Measurements from ENCODE around the gene B4GALNT3. TPM values are rescaled to one million over a fixed set of nuclear protein-coding genes. Genes with fewer than 3 reads are reported as not detected.

The B4GALNT3 gene
- total RNA-seq, 1 experiment from 2014 or later: 2.3 TPM

- Histone ChIP-seq H3K27ac (ENCODE audit: low read length) (no peak overlapping the region), H3K4me1 (ENCODE audit: control insufficient read depth, insufficient read depth, low read length) (peaks cover 2% of the 10 kb centered on the region; the same call in 1 of the 2 replicates), H3K4me3 (ENCODE audit: low read depth in 2 of 2, low read length in 2 of 2) (no peak overlapping the region), H3K27me3 (ENCODE audit: control insufficient read depth, insufficient read depth, low read length) (no peaks in the 10 kb centered on the region), H3K9me3 (ENCODE audit: control insufficient read depth, insufficient read depth, low read depth, low read length) (no peaks in the 10 kb centered on the region), H3K36me3 (ENCODE audit: control insufficient read depth, insufficient read depth, low read length) (no peaks in the 10 kb centered on the region)
- POLR2A ChIA-PET: no interaction called here
- BruUV-seq (replicated peaks): no TSS peak
- CTCF ChIA-PET: no interaction called here
- DNase-seq (ENCODE audit: low read depth, low spot score): no peak
- intact Hi-C loops (cut with micrococcal nuclease; ENCODE audit: unreplicated experiment): no loop called here
- in situ Hi-C loops (cut with HindIII; ENCODE audit: low pct_unique_long_range_greater_than_20kb, low sequenced_read_pairs): no loop called here
- ATAC-seq: no peak
- no peak for TF ChIP-seq POLR2AphosphoS5 (IDR thresholded peaks at IDR 0.05; ENCODE audit: low read depth, low read length)
- TF ChIP-seq SIN3A (IDR thresholded peaks at IDR 0.05; ENCODE audit: borderline replicate concordance, insufficient read depth, low read depth, low read length): no peak
- no peak for TF ChIP-seq CTCF (IDR thresholded peaks at IDR 0.05)
- no peak for TF ChIP-seq TCF7L2 (IDR thresholded peaks at IDR 0.05; ENCODE audit: low read depth, low read length)
- no peak for TF ChIP-seq REST (IDR thresholded peaks at IDR 0.05; ENCODE audit: insufficient read depth in 1 of 2, low read depth in 2 of 2, low read length in 1 of 2)
Measured at GRCh38 chr12:468671-469389, 9.1 kb downstream of the B4GALNT3 start.

GRCh38 chr12:470133-470532, 10.4 kb downstream of the B4GALNT3 start:
- CTCF ChIA-PET: no interaction called here
- TF ChIP-seq SIN3A (IDR thresholded peaks at IDR 0.05; ENCODE audit: borderline replicate concordance, insufficient read depth, low read depth, low read length): no peak
- TF ChIP-seq POLR2AphosphoS5 (IDR thresholded peaks at IDR 0.05; ENCODE audit: low read depth, low read length): no peak
- no peak for TF ChIP-seq CTCF (IDR thresholded peaks at IDR 0.05)
- no peak for TF ChIP-seq TCF7L2 (IDR thresholded peaks at IDR 0.05; ENCODE audit: low read depth, low read length)
- no peak for TF ChIP-seq REST (IDR thresholded peaks at IDR 0.05; ENCODE audit: insufficient read depth in 1 of 2, low read depth in 2 of 2, low read length in 1 of 2)
- ATAC-seq (no peak), DNase-seq (ENCODE audit: low read depth, low spot score) (no peak)
- no peak overlapping the region for H3K27ac ChIP-seq (ENCODE audit: low read length)
- H3K9me3 ChIP-seq (ENCODE audit: control insufficient read depth, insufficient read depth, low read depth, low read length): no peaks in the 10 kb centered on the region
- no peaks in the 10 kb centered on the region for H3K27me3 ChIP-seq (ENCODE audit: control insufficient read depth, insufficient read depth, low read length)
- no peak overlapping the region for H3K4me3 ChIP-seq (ENCODE audit: low read depth in 2 of 2, low read length in 2 of 2)
- in situ Hi-C loops (cut with HindIII; ENCODE audit: low pct_unique_long_range_greater_than_20kb, low sequenced_read_pairs) (no loop called here), intact Hi-C loops (cut with micrococcal nuclease; ENCODE audit: unreplicated experiment) (no loop called here)
- H3K4me1 ChIP-seq (ENCODE audit: control insufficient read depth, insufficient read depth, low read length): peaks cover 2% of the 10 kb centered on the region; the same call in 1 of the 2 replicates
- no TSS peak for BruUV-seq (replicated peaks)
- no peaks in the 10 kb centered on the region for H3K36me3 ChIP-seq (ENCODE audit: control insufficient read depth, insufficient read depth, low read length)
- POLR2A ChIA-PET: no interaction called here
